IPS-NIHi11 (cell line): Measurements from ENCODE around the gene HNRNPA3.
"Not testable (repeated sequence)": the region's sequence is repeated elsewhere in the genome, so short reads cannot be mapped to it uniquely, and the experiment has no call there.

Experiments used
- DNase-seq: peaks from one replicate; pipeline ENCODE4 v3.0.0; 2012; ENCODE audit warnings: mixed read lengths, low spot score

The HNRNPA3 gene

DNA sequence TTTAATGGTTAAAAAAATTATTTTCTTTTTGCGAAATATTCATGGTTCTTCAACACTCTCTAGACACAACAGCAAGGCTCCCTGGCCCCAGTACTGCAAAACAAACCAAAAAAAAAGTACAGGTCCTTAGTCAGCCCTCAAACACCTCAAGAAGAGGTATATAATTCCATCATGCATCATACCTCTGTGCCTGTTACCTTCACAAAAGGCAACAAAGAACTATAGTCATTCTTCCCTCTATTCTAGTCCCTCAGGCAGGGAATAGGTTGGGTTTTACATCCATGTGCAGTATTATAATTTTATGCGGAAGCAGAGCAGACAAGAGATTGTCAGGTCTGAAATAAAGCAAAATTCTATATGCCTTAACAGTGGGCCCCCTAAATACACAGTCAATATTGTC is 43.4 kb downstream of the HNRNPA3 start:
- DNase-seq, result no peak

DNA sequence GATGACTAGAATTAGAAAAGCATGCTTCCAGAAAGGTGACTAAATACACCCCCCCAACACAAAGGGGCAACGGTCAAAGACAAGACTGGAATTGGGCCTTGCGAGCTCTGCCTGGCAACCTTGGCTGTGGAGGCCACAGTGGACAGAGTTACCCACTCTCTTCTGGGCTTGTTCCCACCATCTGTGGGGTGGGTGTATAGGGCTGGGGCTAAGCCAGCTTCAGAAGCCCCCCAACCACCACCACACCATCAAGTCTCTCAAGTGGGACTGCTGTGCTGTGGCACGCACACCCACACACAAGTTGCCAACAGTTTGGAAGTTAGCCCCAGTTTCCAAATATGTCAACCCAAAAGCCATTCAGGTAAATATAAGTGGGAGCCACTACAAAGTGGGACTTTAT is 44.1 kb downstream of the HNRNPA3 start:
- no peak for DNase-seq

DNA sequence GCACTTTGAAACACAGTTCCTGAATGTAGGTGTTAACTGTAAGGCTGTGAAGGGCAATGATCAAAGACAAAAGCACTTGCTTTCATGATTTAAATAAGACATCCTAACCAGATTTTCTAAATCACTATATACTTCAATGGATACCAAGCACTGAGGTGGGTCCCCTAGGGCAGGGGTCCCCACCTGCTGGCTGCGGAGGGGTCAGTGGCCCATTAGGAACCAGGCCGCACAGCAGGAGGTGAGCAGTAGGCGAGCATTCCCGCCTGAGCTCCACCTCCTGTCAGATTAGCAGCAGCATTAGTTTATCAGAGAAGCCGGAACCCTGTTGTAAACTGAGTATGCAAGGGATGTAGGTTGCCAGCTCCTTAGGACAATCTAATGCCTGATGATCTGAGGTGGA is 44.9 kb downstream of the HNRNPA3 start:
- no peak for DNase-seq

- no peak for DNase-seq
These were observed 45.5 kb downstream of the HNRNPA3 start for GRCh38 chr2:177258059-177258458.

DNA sequence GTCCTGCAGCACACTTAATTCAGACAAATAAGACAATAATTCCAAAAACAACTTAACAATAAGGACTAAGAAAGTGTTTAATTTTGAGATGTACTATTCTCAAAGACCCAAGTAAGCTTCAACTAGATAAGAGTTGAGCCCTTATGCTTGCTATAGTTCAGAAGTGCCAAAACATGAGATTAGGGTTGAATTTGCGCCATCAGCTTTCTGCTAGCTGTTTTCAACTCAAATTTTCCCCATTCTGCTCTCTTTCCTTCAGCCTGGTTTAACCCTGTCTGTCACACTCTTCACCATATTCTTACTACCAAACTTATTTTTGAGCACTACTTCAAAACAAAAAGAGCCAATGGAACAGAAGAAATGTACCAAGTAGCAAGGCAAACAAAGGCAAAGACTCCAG is 47.8 kb downstream of the HNRNPA3 start:
- DNase-seq, result no peak

DNA sequence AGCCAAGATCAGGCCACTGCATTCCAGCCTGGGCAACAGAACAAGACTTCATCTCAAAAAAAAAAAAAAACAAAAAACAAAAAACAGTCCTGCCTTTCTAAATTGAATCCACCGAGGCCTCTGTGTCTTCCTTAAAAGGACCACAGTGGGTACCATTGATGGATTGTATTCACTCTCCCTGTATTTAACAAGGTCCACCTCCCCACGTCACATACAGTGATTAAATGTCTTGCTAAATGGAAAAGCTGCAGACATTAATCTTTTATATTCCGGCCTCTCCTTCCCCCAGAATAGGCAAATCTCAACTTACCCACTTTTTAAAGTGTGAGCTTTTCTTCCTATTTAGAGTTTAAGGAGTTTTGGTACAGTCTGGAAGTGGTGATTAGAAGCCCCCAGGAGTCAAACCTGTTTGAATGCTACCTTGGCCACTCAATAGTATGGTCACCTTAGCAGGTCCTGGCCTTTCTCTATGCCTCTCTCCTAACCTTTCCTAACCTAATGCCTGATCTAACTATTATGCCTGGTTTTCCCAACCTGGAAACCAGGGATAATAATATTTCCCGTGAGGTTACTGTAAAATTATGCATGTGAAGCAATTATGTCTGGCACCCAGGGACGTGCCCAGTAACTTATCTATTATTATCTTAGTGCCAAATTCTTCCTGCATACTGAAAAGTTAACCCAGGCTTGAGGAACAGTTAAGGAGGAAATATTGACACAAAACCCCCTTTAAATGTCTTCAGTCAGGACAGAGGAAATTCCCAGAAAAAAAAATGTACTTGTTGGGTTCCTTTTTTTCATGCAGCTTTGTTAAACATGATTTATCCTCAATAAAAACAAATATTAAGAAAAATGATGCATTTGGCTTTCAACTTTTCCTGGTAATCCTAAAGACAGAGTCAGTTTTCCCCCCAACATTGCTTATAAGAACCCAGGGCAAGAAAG is 48.8 kb downstream of the HNRNPA3 start:
- no peak for DNase-seq

GRCh38 chr2:177262092-177262491 is 49.5 kb downstream of the HNRNPA3 start:
- DNase-seq, result no peak

DNA sequence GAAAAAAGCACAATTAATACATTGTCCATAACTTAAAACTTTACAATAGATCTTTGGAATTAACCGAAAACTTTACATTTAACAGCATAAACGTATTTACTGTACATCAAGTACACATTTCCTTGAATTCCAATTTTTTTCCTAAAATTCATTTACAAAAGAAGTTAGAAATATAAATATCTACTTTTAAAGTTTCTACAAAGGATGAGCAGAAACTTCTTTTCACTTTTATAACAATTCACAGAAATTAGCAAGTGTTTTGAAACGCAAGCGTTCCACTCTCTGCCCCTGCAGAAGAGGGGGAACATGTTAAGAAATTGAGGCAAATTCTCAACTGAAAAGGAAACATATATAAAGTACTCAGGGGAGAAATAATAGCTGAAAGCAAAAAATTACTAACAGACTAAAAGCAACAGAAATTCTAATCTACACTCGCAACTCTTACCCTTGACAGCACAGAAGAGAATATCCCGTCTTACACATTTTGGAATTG is 50.4 kb downstream of the HNRNPA3 start:
- no peak for DNase-seq

DNA sequence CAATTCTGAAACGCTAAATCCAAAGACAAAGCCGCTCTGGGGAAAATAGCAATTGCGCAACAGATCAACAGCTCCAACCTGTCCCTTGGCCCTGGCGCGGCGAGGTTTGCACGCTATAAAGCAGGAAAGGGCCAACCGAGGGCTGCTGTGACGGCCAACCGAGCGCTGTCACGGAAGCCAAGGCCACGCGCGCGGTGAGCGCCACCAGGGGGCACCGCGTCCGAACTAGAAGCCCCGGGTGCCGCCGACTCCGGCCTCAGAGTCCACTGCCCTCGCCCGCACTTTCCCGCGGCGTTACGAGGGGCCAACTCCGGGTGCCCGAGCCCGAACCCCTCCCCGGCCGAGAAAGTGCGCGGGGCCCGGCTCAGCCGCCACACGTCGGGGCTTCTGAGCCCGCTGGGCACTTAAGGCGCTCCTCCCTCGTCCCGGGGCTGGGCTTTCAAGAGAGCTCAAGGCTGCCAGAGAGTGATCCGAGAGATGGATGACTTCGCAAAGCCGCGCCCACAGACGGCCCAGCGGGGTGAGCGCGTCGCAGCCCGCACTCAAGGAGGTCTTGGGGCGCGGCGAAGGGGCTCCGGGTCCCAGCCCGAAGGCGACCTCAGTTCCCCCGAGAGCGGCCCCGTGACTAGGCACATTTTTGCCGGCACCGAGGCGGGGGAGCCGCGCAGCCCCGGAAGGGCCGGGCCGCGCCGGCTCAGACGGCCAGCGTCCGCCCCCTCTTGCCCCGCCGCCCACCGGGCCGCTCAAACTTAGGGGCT is 51.0 kb downstream of the HNRNPA3 start:
- DNase-seq, result peak; percentile 84

- DNase-seq, result no peak
These were observed 51.7 kb downstream of the HNRNPA3 start for GRCh38 chr2:177264209-177264692.

DNA sequence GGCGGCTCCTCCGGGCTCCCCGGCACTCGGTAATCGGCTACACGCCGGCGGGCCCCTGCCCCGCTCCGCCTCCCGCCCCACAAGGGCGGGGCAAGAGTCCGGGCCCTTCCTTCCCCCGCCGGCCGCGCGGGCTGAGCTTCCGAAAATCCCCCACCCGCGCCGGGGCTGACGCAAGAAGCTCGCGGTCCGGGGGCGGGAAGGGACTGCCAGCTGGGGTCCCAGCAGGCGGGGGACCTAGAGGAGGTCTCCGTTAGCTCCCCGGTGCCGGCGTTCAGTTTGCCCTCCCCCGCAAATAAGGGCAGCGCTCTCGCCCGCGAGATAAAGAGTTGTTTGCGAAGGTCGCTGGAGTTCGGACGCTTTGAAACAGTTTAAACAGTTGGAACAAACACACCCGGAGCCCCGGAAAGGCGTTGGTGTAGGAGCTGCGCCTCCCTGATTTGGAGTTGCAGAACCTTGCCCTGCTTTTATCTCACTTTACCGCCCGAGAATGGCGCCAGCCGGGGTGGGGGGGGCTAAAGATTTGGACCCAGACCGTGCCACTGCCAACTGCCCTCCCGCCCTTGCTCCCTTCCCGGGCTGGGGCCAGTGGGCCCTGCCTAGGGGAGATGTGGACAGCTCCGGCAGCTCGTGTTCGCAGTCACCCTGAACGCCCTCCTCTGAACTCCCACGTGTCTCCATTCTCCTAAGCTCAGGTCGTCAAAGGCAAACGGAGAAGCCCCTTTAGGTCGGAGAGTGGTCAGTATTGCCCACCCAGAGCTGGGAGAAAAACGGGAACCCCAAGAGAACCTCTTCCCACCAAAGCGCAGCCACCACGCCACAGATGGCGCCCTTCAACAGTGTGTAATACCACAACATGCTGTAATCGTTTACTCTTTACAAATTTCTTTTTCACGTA is 52.3 kb downstream of the HNRNPA3 start, which contains the start of gene NFE2L2:
Gene NFE2L2, minus strand, starts transcription at position 35 of the 895 bp plus-strand sequence. CDS start 151 bp downstream, outside the sequence.
- DNase-seq, result peak; percentile 94

DNA sequence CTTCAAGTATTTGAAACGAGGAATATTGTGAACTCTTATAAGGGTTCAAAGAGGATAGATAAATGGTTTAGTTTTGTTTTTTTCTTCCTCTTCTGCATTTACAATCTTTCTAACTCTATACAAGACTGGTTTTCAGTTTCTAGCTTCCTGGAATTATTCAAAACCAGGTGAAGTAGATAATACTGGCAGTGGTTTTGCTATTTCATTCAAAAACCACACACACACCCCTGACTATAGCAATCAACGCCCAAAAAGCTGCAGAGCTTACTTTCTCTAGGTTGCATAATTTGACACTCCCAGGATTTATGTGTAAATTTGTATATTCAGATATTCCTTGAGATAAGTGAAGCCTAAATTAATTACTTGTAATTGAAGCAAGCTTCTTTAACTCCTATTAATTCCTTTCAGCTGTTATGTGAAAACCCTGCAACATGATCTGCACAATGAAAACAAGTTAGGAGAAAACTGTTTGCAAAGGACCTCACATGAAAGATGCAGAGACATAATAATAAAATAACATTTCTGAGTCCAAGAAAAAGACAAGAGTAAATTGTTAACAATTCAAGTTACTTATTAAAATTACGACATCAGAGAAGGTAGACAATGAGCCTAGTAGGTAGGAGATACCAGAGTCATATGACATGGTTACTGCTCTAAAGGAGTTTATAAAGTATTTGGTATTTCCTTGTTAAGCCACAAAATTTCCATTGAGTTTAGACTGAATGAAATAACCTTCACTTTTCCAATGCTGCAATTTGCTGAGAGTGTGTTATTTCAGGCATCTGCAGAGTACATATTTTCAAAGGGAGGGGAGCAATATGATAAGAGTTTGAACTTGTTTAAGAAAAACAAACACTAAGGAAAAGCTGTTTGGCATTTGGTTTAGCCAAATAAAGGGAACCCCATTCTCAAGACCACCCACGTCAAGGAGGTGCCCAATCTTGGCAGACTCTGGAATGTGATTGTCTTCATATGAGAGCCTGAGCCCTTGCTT is 53.5 kb downstream of the HNRNPA3 start:
- DNase-seq, result no peak

- not testable (repeated sequence) for DNase-seq
These were observed 54.4 kb downstream of the HNRNPA3 start for GRCh38 chr2:177266955-177267354.

DNA sequence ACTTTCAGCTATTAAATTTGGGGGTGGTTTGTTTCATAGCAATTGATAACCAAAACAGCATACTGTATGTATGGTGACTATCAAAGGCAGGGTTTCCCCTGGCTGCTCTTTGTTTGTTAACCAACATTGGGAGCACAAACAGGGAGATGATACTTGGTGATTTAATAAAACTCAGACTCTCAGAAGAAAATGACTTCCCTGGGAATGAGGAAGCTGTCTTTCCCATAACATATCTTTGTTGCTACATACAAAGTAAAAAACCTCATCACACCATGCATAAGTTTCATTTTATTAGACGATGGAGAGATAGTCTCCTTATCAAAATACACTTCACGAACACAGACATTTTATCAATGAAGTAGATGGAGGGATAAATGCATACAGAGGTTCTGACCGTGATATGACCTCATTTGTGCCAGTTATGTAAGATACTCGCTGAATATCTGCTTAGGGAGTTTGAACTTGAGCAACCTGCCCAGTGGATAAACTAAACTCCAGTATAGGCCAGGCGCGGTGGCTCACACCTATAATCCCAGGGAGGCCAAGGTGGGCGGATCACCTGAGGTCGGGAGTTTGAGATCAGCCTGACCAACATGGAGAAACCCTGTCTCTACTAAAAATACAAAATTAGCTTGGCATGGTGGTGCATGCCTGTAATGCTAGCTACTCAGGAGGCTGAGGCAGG is 55.7 kb downstream of the HNRNPA3 start:
- no peak for DNase-seq

DNA sequence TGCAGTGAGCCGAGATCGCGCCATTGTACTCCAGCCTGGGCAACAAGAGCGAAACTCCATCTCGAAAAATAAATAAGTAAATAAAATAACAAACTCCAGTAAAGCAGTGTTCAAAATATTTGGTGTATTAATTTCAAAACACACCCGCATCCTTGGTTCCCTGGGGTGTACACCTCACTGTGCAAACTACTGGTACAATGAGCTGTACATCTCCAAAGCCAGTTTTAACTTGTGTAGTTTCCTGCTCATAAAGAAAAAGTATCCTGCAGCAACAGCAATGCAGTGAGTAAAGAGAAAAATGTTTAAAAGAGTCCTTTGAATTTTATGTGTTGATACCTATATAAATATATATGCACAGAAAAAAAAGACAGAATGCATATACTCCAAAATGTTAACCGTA is 56.3 kb downstream of the HNRNPA3 start:
- no peak for DNase-seq

- DNase-seq, result no peak
These were observed 57.9 kb downstream of the HNRNPA3 start for GRCh38 chr2:177270531-177270930.

DNA sequence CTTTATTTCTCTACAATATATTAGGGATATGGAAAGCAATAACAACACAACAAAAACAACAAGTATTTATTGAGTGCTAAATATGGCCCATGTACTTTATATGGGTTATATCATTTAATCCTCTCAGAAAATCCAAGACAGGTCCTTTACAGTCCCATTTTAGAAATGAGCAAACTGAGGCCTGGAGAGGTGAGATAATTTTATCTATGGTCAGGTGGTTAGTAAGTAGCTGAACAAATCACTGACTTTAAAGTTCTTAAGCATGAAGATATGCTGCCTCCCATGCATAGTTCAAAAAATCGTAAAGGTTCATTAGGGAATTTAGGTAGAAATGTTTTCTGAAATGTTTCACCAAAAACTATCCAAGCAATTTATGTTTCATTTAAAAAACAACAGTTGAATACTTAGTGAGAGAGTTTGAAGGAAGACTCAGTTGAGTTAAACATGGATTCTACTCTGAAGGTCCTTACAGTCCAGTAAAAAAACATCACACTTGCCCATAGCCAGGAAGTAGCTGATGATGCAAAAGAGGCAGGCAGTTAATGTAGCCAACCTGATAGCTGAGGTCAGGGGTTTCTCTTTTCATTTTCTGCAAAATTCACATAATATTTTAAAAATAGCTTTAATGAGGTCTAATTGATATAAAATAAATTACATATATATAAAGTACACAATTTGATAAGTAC is 59.5 kb downstream of the HNRNPA3 start:
- DNase-seq, result no peak

DNA sequence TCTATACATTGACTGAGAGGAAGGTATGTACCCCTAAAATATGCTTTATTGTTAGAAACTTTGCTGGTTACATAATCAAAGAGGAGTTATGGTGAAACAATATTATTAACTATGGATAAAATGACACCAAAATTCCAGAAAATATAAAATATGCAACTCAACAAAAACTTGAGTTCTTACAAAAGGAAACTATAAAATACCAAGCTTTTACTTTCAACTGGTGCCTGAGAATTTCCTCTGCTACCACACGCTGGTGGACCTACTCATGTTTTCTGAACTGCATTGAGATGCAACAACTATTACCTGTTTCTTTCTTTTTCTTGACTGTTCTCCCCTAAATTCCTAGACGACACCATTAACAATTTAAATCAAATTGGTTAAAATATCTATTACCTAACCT is 60.2 kb downstream of the HNRNPA3 start:
- no peak for DNase-seq

DNA sequence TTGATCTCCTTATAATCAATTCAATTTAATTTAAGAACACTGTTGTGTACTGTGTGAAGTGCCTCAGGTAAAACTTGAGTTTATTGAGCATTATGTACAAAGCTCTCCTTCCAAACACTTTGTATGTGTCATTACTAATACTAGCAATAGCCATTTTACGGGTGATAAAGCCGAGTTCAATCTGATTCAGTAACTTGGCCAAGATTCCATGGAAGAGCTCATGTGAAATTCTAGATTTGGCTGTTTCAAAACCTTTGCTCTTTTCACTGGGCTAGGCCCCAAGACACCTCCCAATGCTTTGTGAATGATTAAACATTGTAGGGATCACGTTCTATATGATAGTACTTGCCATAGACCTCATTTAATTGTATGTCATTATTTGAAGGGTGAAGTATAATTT is 60.8 kb downstream of the HNRNPA3 start:
- no peak for DNase-seq
